GM12892 (cell line): Measurements from ENCODE around the gene NOTCH2.

Source experiments
- POLR2A ChIP-seq: IDR thresholded peaks from 2 replicates; pipeline ENCODE4 v1.6.1; 2011; ENCODE audit warnings: low read depth, low read length, control low read depth
- POLR2AphosphoS5 ChIP-seq: IDR thresholded peaks from 2 replicates; pipeline ENCODE4 v1.6.1; 2011; ENCODE audit warnings: low read depth, low read length, control low read depth

- TF ChIP-seq POLR2A (no peak), POLR2AphosphoS5 (no peak)
Observed at GRCh38 chr1:119908661-119909060, 160.8 kb downstream of the NOTCH2 start.
